ENCODE results near the gene SET. TPM values are rescaled to one million over a fixed set of nuclear protein-coding genes. Genes with fewer than 3 reads are reported as not detected.

The SET gene
- total and polyA plus RNA-seq, 2 of the 13 experiments (the other 11 are each of a cell fraction or from before 2014, with no cell fraction given) = 94.2 to 611 TPM

GRCh38 chr9:128656416-128657343, 32.3 kb upstream of the SET start, which contains the start of gene DYNC2I2 (continued):
- no peak for TF ChIP-seq LRRFIP1 (CRISPR knock-in tag; conservative IDR thresholded peaks at IDR 0.05)
- no peak for TF ChIP-seq FLYWCH1 (CRISPR knock-in tag; IDR thresholded peaks at IDR 0.05)
- peak; percentile 78 for TF ChIP-seq ZNF777 (CRISPR knock-in tag; IDR thresholded peaks at IDR 0.05)
- TF ChIP-seq DMAP1 (CRISPR knock-in tag; IDR thresholded peaks at IDR 0.05) = peak; percentile 97
- TF ChIP-seq SIX4 (CRISPR knock-in tag; IDR thresholded peaks at IDR 0.05) = no peak
- TF ChIP-seq NCOR1 (IDR thresholded peaks at IDR 0.05; ENCODE audit: borderline replicate concordance, low read length) = no peak
- TF ChIP-seq SRF (IDR thresholded peaks at IDR 0.05; ENCODE audit: low read depth, low read length) = no peak
- TF ChIP-seq THAP9 (CRISPR knock-in tag; IDR thresholded peaks at IDR 0.05; ENCODE audit: borderline replicate concordance) = peak; percentile 98
- TF ChIP-seq MAZ (IDR thresholded peaks at IDR 0.05; ENCODE audit: borderline replicate concordance, low read depth, low read length) = peak; percentile 63; the same call in 1 of the 2 replicates
- peak; percentile 79 for TF ChIP-seq MAZ (CRISPR knock-in tag; IDR thresholded peaks at IDR 0.05; ENCODE audit: low read depth)
- peak; percentile 40; the same call in 1 of the 2 replicates for TF ChIP-seq ZBTB25 (CRISPR knock-in tag; IDR thresholded peaks at IDR 0.05)
- TF ChIP-seq RARG (CRISPR knock-in tag; IDR thresholded peaks at IDR 0.05; ENCODE audit: low read depth) = no peak
- TF ChIP-seq ZNF430 (CRISPR knock-in tag; IDR thresholded peaks at IDR 0.05) = no peak
- no peak for TF ChIP-seq ZFP36L2 (CRISPR knock-in tag; IDR thresholded peaks at IDR 0.05)
- peak; percentile 92 for TF ChIP-seq ZNF574 (CRISPR knock-in tag; IDR thresholded peaks at IDR 0.05)
- no peak for TF ChIP-seq CEBPZ (IDR thresholded peaks at IDR 0.05; ENCODE audit: low read length)
